ENCODE measurements around the gene TNFRSF11A.

The TNFRSF11A gene

GRCh38 chr18:62324917-62325805 is at the start of gene TNFRSF11A:
TNFRSF11A (plus strand) TSS chr18:62325310; CDS start chr18:62325353, 43 bp downstream.
- no peak for DNase-seq

DNA sequence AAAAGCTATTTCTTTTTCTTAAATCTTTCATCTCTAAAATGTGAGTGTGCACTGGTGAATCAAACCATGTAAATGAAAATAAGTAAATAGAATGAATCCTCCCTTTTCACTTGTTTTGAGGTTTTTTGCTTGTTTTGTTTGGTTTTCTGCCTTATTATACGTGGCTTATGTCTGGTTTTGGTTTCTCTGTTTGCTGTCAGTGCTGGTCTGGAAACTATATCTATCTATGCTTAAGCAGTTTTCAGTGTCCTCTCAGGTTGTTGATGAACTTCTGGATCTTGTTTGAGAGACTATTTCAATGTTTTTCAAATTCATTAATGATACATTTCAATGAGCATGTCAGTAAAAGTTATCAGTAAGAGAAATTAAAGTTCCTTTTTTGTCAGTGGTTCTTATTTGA is 48.1 kb upstream of the TNFRSF11A start:
- DNase-seq = no peak

GRCh38 chr18:62279561-62279960 is 45.5 kb upstream of the TNFRSF11A start:
- DNase-seq = no peak

DNA sequence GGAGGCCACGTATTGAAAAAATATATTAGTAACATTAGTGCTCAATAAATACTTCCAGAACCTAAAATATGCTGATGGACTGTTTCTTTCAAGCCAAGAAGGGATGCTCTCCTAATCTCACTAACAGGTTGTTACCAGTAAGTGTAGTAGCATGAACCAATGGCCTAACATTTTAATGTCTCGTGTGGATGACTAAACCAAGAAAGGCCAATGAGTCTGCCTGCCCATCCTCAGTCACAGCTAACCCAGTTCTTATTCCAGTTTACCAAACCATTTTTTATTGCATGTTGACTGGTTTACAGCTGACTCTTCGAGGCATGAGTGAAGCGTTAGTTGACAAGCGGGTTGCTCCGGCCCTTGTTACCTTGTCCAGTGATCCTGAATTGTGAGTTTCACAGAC is 45.1 kb upstream of the TNFRSF11A start:
- no peak for DNase-seq

DNA sequence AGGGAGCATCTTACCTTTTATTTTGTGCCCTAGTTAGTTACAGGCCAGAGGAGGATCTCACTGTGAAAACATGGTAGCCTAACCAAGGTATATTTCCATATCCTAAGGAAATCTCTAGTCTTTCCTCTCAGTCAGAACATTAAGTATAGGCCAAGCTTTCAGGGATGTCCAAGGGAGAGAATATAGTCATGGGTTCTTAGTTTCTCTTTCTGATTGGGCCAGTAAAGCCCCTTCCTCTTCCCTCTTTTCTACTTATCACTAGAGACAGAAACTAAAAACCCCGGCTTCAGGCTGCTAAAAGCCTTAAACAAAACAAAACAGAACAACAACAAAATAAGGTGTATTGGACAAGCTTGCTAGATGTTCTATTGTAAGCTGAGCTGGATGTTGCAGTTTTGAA is 44.3 kb upstream of the TNFRSF11A start:
- DNase-seq = no peak

DNA sequence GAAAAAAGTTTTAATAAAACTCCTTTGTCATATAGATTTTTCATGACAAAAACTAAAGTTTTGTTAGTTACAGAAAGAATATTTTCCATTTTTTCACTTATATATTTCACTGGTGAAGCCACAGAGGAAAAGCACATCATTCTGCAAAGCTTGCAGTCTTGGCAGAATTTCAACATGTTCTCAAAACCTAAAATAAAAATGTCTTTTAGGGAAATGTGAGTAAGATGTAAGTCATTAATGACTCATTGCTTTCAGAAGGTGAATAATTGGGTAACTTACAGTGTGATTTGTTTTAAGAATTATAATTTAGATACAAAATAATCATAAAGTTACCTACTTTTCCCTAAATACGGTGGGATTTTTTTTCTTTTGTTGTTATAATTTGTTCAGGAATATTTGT is 43.4 kb upstream of the TNFRSF11A start:
- DNase-seq = no peak

GRCh38 chr18:62282188-62282629 is 42.9 kb upstream of the TNFRSF11A start:
- DNase-seq = no peak

- no peak for DNase-seq
Measured at GRCh38 chr18:62284637-62285036, 40.5 kb upstream of the TNFRSF11A start.

DNA sequence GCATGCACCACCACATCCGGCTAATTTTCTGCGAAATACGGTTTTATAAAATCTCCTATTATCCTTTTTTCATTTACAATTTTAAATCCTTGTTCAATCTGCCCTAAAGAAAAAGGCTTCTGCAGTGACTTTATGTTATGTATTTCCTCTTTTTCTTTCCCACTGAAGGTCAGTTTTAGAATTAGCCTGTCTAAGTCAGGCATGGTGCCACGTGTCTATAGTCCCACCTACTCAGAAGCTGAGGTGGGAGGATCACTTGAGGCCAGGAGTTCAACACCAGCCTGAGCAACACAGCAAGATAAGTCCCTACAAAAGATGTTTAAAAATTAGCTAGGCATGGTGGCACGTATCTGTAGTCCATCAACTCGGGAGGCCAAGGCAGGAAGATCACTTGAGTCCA is 39.8 kb upstream of the TNFRSF11A start:
- DNase-seq = no peak

DNA sequence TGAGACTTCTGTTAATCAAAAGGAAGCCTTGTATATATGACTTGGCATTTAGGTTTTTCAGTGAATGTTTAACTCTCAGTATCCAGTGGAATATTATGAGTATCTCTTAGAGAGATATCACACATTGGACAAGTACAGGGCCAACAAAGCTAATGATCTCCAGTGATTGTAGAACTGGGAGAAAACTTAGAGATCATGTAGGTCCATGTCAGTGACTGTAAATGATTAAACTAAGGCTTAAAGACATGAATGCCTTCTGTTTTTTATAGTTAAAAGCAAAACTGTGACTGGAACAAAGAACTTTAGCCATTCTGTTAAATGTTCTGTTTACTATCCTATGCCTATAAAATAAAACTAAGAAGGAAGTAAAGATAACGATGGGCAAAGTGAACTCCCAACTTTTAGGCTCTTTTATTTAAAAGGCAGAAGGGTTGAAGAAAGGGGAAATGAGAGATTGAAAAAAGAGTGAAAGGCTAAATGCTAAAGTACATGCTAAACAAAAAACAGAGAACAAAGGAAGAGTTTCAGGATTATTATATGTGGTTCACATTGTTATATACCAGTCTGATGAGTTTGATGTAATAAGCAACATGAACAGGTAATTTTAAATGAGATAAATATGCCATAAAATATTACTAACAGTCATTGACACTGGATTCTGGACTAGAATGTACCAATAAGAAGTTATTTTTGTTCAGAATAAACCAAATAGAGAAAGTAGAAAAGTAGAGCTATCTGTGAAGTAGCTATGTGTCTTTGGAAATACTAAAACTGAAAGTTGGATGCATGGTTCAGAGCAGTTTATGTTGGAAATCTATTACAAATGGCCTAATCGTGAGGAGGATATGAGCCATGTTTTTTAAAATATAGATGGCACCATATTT is 37.1 kb upstream of the TNFRSF11A start:
- no peak for DNase-seq

DNA sequence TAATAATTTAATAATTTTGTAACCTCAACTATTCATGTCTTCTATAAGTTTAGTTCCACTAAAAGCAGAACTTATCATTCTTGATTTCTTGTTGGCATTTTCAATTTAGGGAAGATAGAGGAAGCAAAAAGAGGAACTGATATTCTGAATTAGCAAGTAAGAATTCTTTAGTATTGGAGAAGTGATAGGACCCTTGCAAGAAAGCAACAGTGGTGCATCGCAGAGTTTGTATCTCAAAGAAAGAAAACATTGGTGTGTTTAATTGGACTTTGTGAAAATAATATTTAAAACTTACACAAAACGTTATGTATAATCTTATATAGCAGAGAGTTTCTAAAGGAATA is 36.5 kb upstream of the TNFRSF11A start:
- DNase-seq = no peak

- DNase-seq = no peak
Measured at GRCh38 chr18:62289047-62289446, 36.1 kb upstream of the TNFRSF11A start.

DNA sequence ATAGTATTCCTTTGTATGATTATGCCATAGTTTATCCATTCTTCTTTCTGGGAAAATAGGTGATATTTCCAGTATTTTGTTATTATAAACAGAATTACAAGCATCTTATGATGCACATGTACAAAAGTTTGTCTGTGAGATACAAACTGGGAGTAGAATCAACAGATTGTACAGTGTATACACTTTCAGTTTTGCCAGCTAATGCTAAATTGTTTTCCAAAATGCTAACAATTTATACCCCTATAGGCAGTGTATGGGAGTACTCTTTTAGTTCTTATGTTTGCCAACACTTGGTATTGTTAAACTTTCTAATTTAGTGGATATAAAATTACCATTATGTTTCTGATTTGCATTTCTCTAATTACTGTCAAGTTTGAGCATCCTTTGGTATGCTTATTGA is 31.0 kb upstream of the TNFRSF11A start:
- no peak for DNase-seq

- no peak for DNase-seq
Measured at GRCh38 chr18:62300359-62300963, 24.6 kb upstream of the TNFRSF11A start.

GRCh38 chr18:62301322-62301721 is 23.8 kb upstream of the TNFRSF11A start:
- DNase-seq = no peak

- no peak for DNase-seq
Measured at GRCh38 chr18:62312851-62313250, 12.3 kb upstream of the TNFRSF11A start.

- DNase-seq = no peak
Measured at GRCh38 chr18:62318228-62319180, 6.6 kb upstream of the TNFRSF11A start.

GRCh38 chr18:62321201-62321600 is 3.9 kb upstream of the TNFRSF11A start:
- no peak for DNase-seq

DNA sequence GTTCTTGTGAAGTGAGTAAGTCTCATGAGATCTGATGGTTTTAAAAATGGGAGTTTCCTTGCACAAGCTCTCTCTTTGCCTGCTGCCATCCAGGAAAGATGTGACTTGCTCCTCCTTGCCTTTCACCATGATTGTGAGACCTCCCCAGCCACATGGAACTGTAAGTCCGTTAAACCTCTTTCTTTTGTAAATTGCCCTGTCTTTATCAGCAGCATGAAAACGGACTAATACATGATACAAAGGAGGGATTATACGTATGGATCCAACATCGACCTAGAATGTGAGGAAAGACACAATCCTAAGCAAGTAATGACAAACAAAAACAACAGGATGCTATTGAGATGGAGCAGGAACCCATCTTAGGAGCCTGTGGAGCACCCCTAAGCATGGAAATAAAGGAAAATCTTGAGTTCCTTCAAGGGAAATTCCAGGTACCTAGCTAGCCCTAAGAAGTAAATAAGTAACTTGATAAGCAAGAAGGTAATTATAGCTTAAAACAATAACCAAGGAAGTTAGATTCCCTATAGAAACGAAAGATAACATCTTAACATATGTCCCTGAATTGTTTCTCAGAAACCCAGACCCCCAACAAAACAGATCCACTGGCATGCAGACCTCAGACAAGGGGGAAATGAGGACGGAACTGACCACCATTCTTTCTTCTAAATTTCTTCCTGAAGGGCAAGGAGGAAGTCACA is 1.5 kb upstream of the TNFRSF11A start:
- DNase-seq = no peak

DNA sequence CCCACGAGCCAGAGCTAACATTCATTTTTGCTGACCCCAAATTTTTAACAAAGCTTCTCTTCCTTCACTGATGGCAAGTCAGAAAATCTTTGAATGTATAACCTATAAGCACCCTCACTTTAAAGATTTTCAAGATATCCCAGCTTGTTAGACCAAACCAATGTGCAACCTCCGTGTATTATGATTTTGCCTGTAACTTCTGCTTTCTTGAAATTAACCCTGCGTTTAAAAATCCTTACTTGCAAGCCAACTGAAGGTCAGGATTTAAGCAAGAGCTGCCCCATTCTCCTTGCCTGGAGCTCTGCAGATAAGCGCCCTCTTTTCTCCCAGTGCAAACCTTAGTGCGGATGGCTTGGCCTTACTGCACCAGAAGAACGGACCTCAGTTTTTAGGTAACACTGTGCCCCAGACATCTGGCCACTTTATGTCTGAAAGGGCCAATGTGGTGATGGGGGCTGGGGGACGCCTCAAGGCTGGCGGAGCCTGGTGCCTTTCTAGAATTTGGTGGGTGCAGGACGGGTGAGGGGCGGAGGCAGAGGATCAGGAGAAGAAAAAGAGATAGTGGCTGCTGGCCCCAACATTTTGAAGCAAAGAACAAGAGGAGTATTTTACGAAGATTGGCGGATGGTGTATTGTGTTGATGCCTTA is 805 bp upstream of the TNFRSF11A start:
- no peak for DNase-seq

Measured in DMS79 (cell line).